ENCODE results near the gene ATAD5.
"Not testable (repeated sequence)": the region's sequence is repeated elsewhere in the genome, so short reads cannot be mapped to it uniquely, and the experiment has no call there.

The ATAD5 gene

GRCh38 chr17:30840771-30841170, 9.0 kb downstream of the ATAD5 start:
- Mint-ChIP-seq H3K27me3 (ENCODE audit: low read depth) (no peaks in the 10 kb centered on the region), H3K36me3 (ENCODE audit: low read depth) (peaks cover 24% of the 10 kb centered on the region), H3K4me1 (ENCODE audit: low read depth) (peaks cover 1% of the 10 kb centered on the region), H3K9me3 (no peaks in the 10 kb centered on the region), H3K27ac (no peak overlapping the region), H3K4me3 (no peak overlapping the region)

DNA sequence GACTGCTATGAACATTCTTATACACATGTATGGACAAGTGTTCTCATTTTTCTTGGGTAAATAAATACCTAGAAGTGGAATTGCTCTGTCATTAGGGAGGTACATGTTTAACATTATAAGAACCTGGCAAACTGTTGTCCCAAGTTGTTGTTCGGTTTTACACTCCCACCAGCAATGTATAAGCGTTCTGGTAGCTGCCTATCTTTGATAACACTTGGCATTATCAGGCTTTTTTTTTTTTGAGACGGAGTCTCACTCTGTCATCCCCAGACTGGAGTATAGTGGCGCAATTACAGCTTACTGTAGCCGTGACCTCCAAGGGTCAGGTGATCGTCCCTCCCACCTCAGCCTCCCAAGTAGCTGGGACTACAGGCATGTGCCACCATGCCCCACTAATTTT, 16.3 kb downstream of the ATAD5 start:
- Mint-ChIP-seq H3K4me3 (no peak overlapping the region), H3K4me1 (ENCODE audit: low read depth) (no peaks in the 10 kb centered on the region), H3K27ac (no peak overlapping the region), H3K27me3 (ENCODE audit: low read depth) (no peaks in the 10 kb centered on the region), H3K36me3 (ENCODE audit: low read depth) (peaks cover 26% of the 10 kb centered on the region), H3K9me3 (no peaks in the 10 kb centered on the region)

GRCh38 chr17:30854146-30854545, 22.4 kb downstream of the ATAD5 start:
- H3K4me1 Mint-ChIP-seq (ENCODE audit: low read depth) = no peaks in the 10 kb centered on the region
- H3K4me3 Mint-ChIP-seq = no peak overlapping the region
- no peak overlapping the region for H3K27ac Mint-ChIP-seq
- no peaks in the 10 kb centered on the region for H3K27me3 Mint-ChIP-seq (ENCODE audit: low read depth)
- H3K36me3 Mint-ChIP-seq (ENCODE audit: low read depth) = peaks cover 32% of the 10 kb centered on the region
- H3K9me3 Mint-ChIP-seq = no peaks in the 10 kb centered on the region

- Mint-ChIP-seq H3K36me3 (ENCODE audit: low read depth) (peaks cover 22% of the 10 kb centered on the region), H3K9me3 (no peaks in the 10 kb centered on the region), H3K27ac (no peak overlapping the region), H3K27me3 (ENCODE audit: low read depth) (no peaks in the 10 kb centered on the region), H3K4me3 (no peak overlapping the region), H3K4me1 (ENCODE audit: low read depth) (no peaks in the 10 kb centered on the region)
Observed at GRCh38 chr17:30858556-30859250, 26.9 kb downstream of the ATAD5 start.

DNA sequence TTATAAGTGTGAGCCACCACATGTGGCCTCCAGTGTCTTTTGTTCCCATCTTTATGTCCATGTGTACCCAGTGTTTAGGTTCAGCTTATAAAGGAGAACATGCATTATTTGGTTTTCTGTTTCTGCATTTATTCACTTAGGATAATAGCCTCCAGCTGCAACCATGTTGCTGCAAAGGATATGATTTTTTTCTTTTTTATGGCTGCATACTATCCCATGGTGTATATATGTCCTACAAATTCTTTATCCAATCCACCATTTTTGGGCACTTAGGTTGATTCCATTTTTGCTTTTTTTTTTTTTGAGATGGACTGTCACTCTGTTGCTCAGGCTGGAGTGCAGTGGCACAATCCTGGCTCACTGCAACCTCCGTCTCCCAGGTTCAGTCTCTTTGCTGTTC, 32.9 kb downstream of the ATAD5 start:
- Mint-ChIP-seq H3K4me3 (no peak overlapping the region), H3K36me3 (ENCODE audit: low read depth) (peaks cover 29% of the 10 kb centered on the region), H3K4me1 (ENCODE audit: low read depth) (no peaks in the 10 kb centered on the region), H3K27ac (no peak overlapping the region), H3K27me3 (ENCODE audit: low read depth) (no peaks in the 10 kb centered on the region), H3K9me3 (no peaks in the 10 kb centered on the region)

- no peaks in the 10 kb centered on the region for H3K27me3 Mint-ChIP-seq (ENCODE audit: low read depth)
- H3K27ac Mint-ChIP-seq = no peak overlapping the region
- H3K9me3 Mint-ChIP-seq = no peaks in the 10 kb centered on the region
- H3K4me3 Mint-ChIP-seq = no peak overlapping the region
- peaks cover 30% of the 10 kb centered on the region for H3K36me3 Mint-ChIP-seq (ENCODE audit: low read depth)
- no peaks in the 10 kb centered on the region for H3K4me1 Mint-ChIP-seq (ENCODE audit: low read depth)
Observed at GRCh38 chr17:30869005-30869404, 37.2 kb downstream of the ATAD5 start.

DNA sequence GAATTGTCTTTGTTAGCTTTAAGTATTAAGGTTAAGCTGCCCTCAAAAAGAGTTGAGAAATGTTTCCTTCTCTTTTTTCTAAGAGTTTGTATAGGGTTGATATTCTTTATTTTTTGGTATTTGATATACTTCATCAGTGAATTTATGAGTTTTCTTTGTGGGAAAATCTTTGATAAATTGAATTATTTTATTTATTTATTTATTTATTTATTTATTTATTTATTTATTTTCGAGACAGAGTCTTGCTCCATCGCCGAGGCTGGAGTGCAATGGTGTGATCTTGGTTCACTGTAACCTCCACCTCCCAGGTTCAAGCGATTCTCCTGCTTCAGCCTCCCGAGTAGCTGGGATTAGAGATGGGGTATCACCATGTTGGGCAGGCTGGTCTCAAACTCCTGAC, 54.4 kb downstream of the ATAD5 start:
- H3K27ac Mint-ChIP-seq = no peak overlapping the region
- no peaks in the 10 kb centered on the region for H3K9me3 Mint-ChIP-seq
- no peak overlapping the region for H3K4me3 Mint-ChIP-seq
- H3K27me3 Mint-ChIP-seq (ENCODE audit: low read depth) = no peaks in the 10 kb centered on the region
- no peaks in the 10 kb centered on the region for H3K4me1 Mint-ChIP-seq (ENCODE audit: low read depth)
- no peaks in the 10 kb centered on the region for H3K36me3 Mint-ChIP-seq (ENCODE audit: low read depth)

DNA sequence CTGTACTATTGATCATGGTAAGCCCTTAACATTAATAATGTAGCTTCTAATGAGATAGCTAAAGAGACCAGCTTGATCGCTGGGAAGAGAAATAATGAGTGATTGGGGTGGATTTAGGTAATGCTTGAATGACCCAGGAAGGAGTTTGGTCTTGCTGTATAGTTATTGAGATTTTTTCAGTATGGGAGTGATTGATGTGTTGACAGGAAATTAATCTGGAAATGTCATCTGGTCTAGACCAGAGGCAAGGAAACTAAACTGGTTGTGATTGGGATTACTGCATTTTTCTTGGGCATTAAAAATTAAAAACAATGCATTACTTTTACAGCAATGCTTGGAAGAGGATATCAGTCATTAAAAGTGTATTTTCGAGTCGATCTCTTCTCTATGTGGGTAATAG, 62.5 kb downstream of the ATAD5 start:
- Mint-ChIP-seq H3K27ac (no peak overlapping the region), H3K27me3 (ENCODE audit: low read depth) (no peaks in the 10 kb centered on the region), H3K36me3 (ENCODE audit: low read depth) (peaks cover 11% of the 10 kb centered on the region), H3K4me1 (ENCODE audit: low read depth) (peaks cover 2% of the 10 kb centered on the region), H3K4me3 (no peak overlapping the region), H3K9me3 (no peaks in the 10 kb centered on the region)

- H3K36me3 Mint-ChIP-seq (ENCODE audit: low read depth) = peaks cover 17% of the 10 kb centered on the region
Observed at GRCh38 chr17:30897311-30897710, 65.5 kb downstream of the ATAD5 start.

DNA sequence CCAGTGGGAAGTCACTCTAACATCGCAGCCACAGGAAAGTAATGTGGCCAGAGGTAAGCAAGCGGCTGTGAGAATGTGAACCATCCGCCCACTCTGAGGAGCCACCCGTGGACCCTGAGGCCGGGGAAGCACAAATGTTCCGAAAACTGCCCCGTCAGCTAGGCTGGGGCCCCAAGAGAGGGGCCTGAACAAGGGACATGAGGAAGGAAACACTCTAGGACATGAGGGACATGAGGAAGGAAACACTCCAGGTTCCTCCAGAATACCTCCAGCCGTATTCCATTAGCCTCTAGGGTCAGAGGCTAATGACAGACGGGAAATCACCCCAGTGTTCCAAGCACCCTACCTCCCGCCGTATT, 74.0 kb downstream of the ATAD5 start:
- Mint-ChIP-seq H3K4me3 (peak overlapping the region; percentile 99), H3K9me3 (no peaks in the 10 kb centered on the region), H3K4me1 (ENCODE audit: low read depth) (peaks cover 24% of the 10 kb centered on the region), H3K27me3 (ENCODE audit: low read depth) (no peaks in the 10 kb centered on the region), H3K27ac (peak overlapping the region; percentile 90), H3K36me3 (ENCODE audit: low read depth) (peaks cover 22% of the 10 kb centered on the region)

More at GRCh38 chr17:30897311-30897710, 65.5 kb downstream of the ATAD5 start:
- no peaks in the 10 kb centered on the region for H3K27me3 Mint-ChIP-seq (ENCODE audit: low read depth)
- H3K27ac Mint-ChIP-seq = no peak overlapping the region
- H3K9me3 Mint-ChIP-seq = no peaks in the 10 kb centered on the region
- H3K4me1 Mint-ChIP-seq (ENCODE audit: low read depth) = peaks cover 8% of the 10 kb centered on the region
- no peak overlapping the region for H3K4me3 Mint-ChIP-seq

GRCh38 chr17:30906101-30906911, 74.5 kb downstream of the ATAD5 start, which contains the start of gene TEFM:
Gene TEFM, minus strand, starts transcription at chr17:30906238. Its CDS starts 40 bp downstream, at chr17:30906198.
- Mint-ChIP-seq H3K27me3 (ENCODE audit: low read depth) (no peaks in the 10 kb centered on the region), H3K4me1 (ENCODE audit: low read depth) (peaks cover 23% of the 10 kb centered on the region), H3K4me3 (peak within 1 kb of the TSS; percentile 99), H3K9me3 (no peaks in the 10 kb centered on the region), H3K36me3 (ENCODE audit: low read depth) (peaks cover 21% of the 10 kb centered on the region), H3K27ac (peak within 1 kb of the TSS; percentile 90)

- peaks cover 11% of the 10 kb centered on the region for H3K36me3 Mint-ChIP-seq (ENCODE audit: low read depth)
- no peaks in the 10 kb centered on the region for H3K9me3 Mint-ChIP-seq
- H3K27me3 Mint-ChIP-seq (ENCODE audit: low read depth) = no peaks in the 10 kb centered on the region
- no peak overlapping the region for H3K27ac Mint-ChIP-seq
- no peak overlapping the region for H3K4me3 Mint-ChIP-seq
- peaks cover 15% of the 10 kb centered on the region for H3K4me1 Mint-ChIP-seq (ENCODE audit: low read depth)
Observed at GRCh38 chr17:30908717-30909420, 77.1 kb downstream of the ATAD5 start.

GRCh38 chr17:30910151-30910550, 78.4 kb downstream of the ATAD5 start:
- peaks cover 15% of the 10 kb centered on the region for H3K4me1 Mint-ChIP-seq (ENCODE audit: low read depth)
- not testable (repeated sequence) for H3K4me3 Mint-ChIP-seq; H3K27me3 Mint-ChIP-seq (ENCODE audit: low read depth); H3K9me3 Mint-ChIP-seq; H3K27ac Mint-ChIP-seq; H3K36me3 Mint-ChIP-seq (ENCODE audit: low read depth)

GRCh38 chr17:30913955-30914354, 82.2 kb downstream of the ATAD5 start:
- Mint-ChIP-seq H3K4me1 (ENCODE audit: low read depth) (peaks cover 2% of the 10 kb centered on the region), H3K36me3 (ENCODE audit: low read depth) (no peaks in the 10 kb centered on the region), H3K4me3 (no peak overlapping the region), H3K27me3 (ENCODE audit: low read depth) (peaks cover 18% of the 10 kb centered on the region), H3K27ac (no peak overlapping the region), H3K9me3 (no peaks in the 10 kb centered on the region)

Measured in T-helper 1 cell treated with Interleukin-12 subunit alpha and Interleukin-12 subunit beta and Interleukin-4 antibody, amounts not matched to agents 30 μg/mL and 1 μg/mL, for 36 hours (primary cell).